Tibial nerve (tissue), 4 donors: Measurements from ENCODE around the gene IRX1. TPM values are rescaled to one million over a fixed set of nuclear protein-coding genes. Genes with fewer than 3 reads are reported as not detected.

Experiments
- DNase-seq, 2 donors: peaks; one replicate each; pipeline ENCODE4 v3.0.0-alpha.2; 2019; ENCODE audit warnings: low spot score in 2 of 2
- H3K27ac ChIP-seq, 4 donors: fragments of 200-600 bp; sonication (generic) in 3 of 4; one replicate each; pipeline ENCODE4 v1.5.1; 2017 to 2019; ENCODE audit warnings: mild to moderate bottlenecking in 1 of 4
- H3K27me3 ChIP-seq, 2 donors: fragments of 200-600 bp; sonication (generic) in 1 of 2; one replicate each; pipeline versions ENCODE4 v1.5.1 to v1.6.0; 2017 to 2019
- H3K36me3 ChIP-seq, 3 donors: fragments of 200-600 bp; sonication (generic); one replicate each; pipeline ENCODE4 v1.5.1; 2018 to 2019
- H3K4me1 ChIP-seq, 4 donors: fragments of 200-600 bp; sonication (generic) in 3 of 4; one replicate each; pipeline ENCODE4 v1.5.1; 2017 to 2019
- H3K4me3 ChIP-seq, 4 donors: fragments of 200-600 bp; sonication (generic) in 3 of 4; one replicate each; pipeline ENCODE4 v1.5.1; 2017 to 2019; ENCODE audit warnings: mild to moderate bottlenecking in 1 of 4, moderate library complexity in 1 of 4
- H3K9me3 ChIP-seq, 4 donors: fragments of 200-600 bp; sonication (generic) in 3 of 4; one replicate each; pipeline ENCODE4 v1.5.1; 2017 to 2019
- CTCF ChIP-seq, 5 experiments: fragments of 200-600 bp in 3 of 5; fragments of 450-650 bp in 2 of 5; sonication (generic) in 3 of 5; IDR thresholded peaks; one replicate each; pipeline ENCODE4 v1.5.1; 2016 to 2019; ENCODE audit warnings: antibody characterized with exemption in 5 of 5, mild to moderate bottlenecking in 3 of 5, moderate library complexity in 2 of 5
- EP300 ChIP-seq, 2 donors: sonication (generic); formaldehyde crosslinking; IDR thresholded peaks; one replicate each; pipeline ENCODE4 v1.6.1; 2017; ENCODE audit warnings: antibody characterized with exemption in 2 of 2, mild to moderate bottlenecking in 1 of 2
- POLR2A ChIP-seq, 2 donors: fragments of 450-650 bp; IDR thresholded peaks; one replicate each; pipeline ENCODE4 v1.6.1; 2017; ENCODE audit warnings: antibody characterized with exemption in 2 of 2, mild to moderate bottlenecking in 2 of 2, moderate library complexity in 2 of 2
- WGBS, 2 donors: methylation state at CpG; one replicate each; pipeline ENCODE4 v1.1.5; 2018; 5-methylcytosine and 5-hydroxymethylcytosine counted together
- total RNA-seq, 4 donors: library from RNA; depleted of rRNA; stranded (reverse); fragments of >200 nt; gene quantifications; one replicate each; pipeline ENCODE4 v1.1.0, GENCODE V29; 2016

IRX1 gene
- total RNA-seq, 4 donors from 2014 or later = 0.30 to 3.1 (median 2.1) TPM

- H3K4me3 ChIP-seq = peak overlapping the region in 1 of 4 donors; percentile 34
- H3K4me1 ChIP-seq = peaks cover 0 to 39% (median 8%) of the 10 kb centered on the region in 4 donors
- DNase-seq = no peak
- 5 to 7% methylated on average over 43 to 51 of the region's 51 CpGs for WGBS, 2 donors
- no peaks in the 10 kb centered on the region for H3K36me3 ChIP-seq
- peaks cover 3 to 98% of the 10 kb centered on the region in 2 donors for H3K27me3 ChIP-seq
- no peak for TF ChIP-seq EP300 (IDR thresholded peaks at IDR 0.05)
- no peak for TF ChIP-seq CTCF (IDR thresholded peaks at IDR 0.05)
- no peaks in the 10 kb centered on the region for H3K9me3 ChIP-seq
- no peak overlapping the region for H3K27ac ChIP-seq
Measured at GRCh38 chr5:3590161-3590966, 5.3 kb upstream of the IRX1 start.

- Histone ChIP-seq H3K27ac (no peak overlapping the region), H3K36me3 (no peaks in the 10 kb centered on the region), H3K9me3 (no peaks in the 10 kb centered on the region), H3K4me3 (peak overlapping the region in 2 of 4 donors; percentile 2 to 34), H3K27me3 (peaks cover 3 to 93% of the 10 kb centered on the region in 2 donors), H3K4me1 (peaks cover 0 to 46% (median 8%) of the 10 kb centered on the region in 4 donors)
- 2 to 4% methylated on average over 39 to 55 of the region's 79 CpGs for WGBS, 2 donors
- TF ChIP-seq POLR2A (IDR thresholded peaks at IDR 0.05) = no peak
- no peak for TF ChIP-seq EP300 (IDR thresholded peaks at IDR 0.05)
- peak in 2 of 5 experiments; percentile 7 to 9 for TF ChIP-seq CTCF (IDR thresholded peaks at IDR 0.05)
- no peak for DNase-seq
Measured at GRCh38 chr5:3590967-3591900, 4.4 kb upstream of the IRX1 start.

DNA sequence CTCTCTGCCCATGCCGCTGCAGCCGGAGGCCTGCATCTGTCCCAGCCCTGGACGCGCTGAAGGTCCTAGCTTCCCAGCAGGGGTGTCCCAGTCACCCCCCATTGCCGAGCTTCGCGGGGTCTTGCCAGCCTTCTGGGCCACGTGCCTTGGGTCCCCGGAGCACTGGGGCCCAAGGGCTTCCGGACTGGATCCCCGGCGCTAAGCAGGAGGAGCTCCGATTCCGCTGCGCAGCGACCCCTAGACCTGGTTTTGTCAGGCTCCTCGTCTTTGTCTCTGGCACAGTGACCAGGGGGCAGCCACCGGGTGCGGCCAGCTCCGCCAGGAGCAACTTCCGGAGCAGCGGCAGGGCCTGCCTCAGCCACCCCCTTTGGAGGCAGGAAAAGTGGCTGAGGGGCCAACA lies 3.3 kb upstream of the IRX1 start:
- no peaks in the 10 kb centered on the region for H3K9me3 ChIP-seq
- H3K36me3 ChIP-seq = no peaks in the 10 kb centered on the region
- H3K27ac ChIP-seq = no peak overlapping the region
- peaks cover 0 to 56% (median 10%) of the 10 kb centered on the region in 4 donors for H3K4me1 ChIP-seq
- no peak overlapping the region for H3K4me3 ChIP-seq
- TF ChIP-seq EP300 (IDR thresholded peaks at IDR 0.05) = no peak
- no peak for TF ChIP-seq POLR2A (IDR thresholded peaks at IDR 0.05)
- no peak for TF ChIP-seq CTCF (IDR thresholded peaks at IDR 0.05)
- peaks cover 3 to 94% of the 10 kb centered on the region in 2 donors for H3K27me3 ChIP-seq
- no peak for DNase-seq
- 0 to 10% methylated on average over 7 to 12 of the region's 22 CpGs for WGBS, 2 donors

DNA sequence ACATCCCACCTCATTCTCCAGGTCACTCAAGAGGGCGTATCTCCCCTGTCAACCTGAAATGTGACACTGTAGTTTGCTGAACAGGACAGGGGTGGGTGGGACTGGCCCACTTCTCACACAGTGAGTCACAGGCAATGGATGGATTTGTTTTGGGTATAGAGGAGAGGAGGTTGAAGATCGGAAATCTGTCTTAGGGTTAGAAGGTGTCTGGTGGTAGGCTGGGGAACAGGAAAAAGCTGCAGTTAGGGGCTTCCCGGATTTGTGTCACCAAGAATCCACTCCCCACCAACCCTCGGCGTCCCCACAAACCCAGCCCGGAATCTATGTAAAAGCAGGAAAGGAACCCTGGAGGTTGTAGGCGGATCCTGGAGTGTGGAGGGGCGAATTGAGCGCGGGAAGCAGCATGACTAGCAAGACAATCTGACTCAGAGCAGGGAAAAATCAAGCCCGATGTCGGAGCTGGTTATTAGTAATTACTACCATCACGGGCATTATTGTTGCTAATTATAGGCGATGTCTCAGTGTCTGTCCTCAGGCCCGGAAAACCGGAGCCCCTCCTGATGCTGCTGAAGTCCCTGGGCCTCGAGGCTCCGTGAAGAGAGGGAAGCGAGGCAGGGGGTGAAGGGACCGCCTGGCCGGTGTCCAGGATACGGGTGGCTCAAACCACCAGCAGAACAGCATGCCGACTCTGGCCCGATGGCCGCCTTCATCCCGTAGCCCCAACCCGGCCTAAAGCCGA lies 1.7 kb upstream of the IRX1 start:
- Histone ChIP-seq H3K4me1 (peaks cover 0 to 59% (median 10%) of the 10 kb centered on the region in 4 donors), H3K36me3 (no peaks in the 10 kb centered on the region), H3K4me3 (peak overlapping the region in 3 of 4 donors; percentile 21 to 45 (median 25)), H3K27ac (no peak overlapping the region), H3K9me3 (no peaks in the 10 kb centered on the region), H3K27me3 (peaks cover 3 to 94% of the 10 kb centered on the region in 2 donors)
- no peak for DNase-seq
- 11 to 15% methylated on average over 21 to 28 of the region's 28 CpGs for WGBS, 2 donors
- TF ChIP-seq CTCF (IDR thresholded peaks at IDR 0.05) (no peak), POLR2A (IDR thresholded peaks at IDR 0.05) (no peak), EP300 (IDR thresholded peaks at IDR 0.05) (no peak)
